B cell (primary cell): ENCODE data around the gene BCAR3. TPM values are rescaled to one million over a fixed set of nuclear protein-coding genes. Genes with fewer than 3 reads are reported as not detected.
A peak's percentile ranks its signal among the peaks of the same experiment; 100 is the strongest.

ENCODE experiments used
- ATAC-seq: fragments of 200-7000 bp; cut with Tn5 transposase; one replicate; pipeline ENCODE4 v1.10.0; 2021; ENCODE audit warnings: low read depth, mild to moderate bottlenecking, moderate number of reproducible peaks, moderate library complexity
- CTCF ChIA-PET: fragments of 350-600 bp; sonication (Branson Sonifier 250); formaldehyde crosslinking; loops from one replicate; lab custom pipeline; 2021; ENCODE audit warnings: antibody characterized with exemption, inconsistent platforms; lab: Charles Lee
- POLR2A ChIA-PET: fragments of 350-600 bp; sonication (Branson Sonifier 250); formaldehyde crosslinking; loops from one replicate; lab custom pipeline; 2021; ENCODE audit warnings: antibody characterized with exemption; lab: Charles Lee
- DNase-seq: peaks from one replicate; pipeline ENCODE4 v3.0.0; 2013
- H2AFZ ChIP-seq: 2 replicates; pipeline ENCODE4 v1.6.1; 2012; ENCODE audit warnings: mild to moderate bottlenecking, low read depth, low read length; ENCODE audit not compliant: insufficient read depth, poor library complexity, severe bottlenecking
- H3K27ac ChIP-seq, 2 donors: 1 replicate in 1 of 2; 2 replicates in 1 of 2; pipeline ENCODE4 v1.5.1; 2012 to 2013; ENCODE audit warnings: low read length in 2 of 2, mild to moderate bottlenecking in 2 of 2, moderate library complexity in 1 of 2
- H3K27me3 ChIP-seq, 4 experiments: fragments of 200-600 bp in 1 of 4; sonication (generic) in 1 of 4; replicated peaks in 1 of 4; 1 replicate in 2 of 4; 2 replicates in 2 of 4; pipeline versions ENCODE4 v1.6.1 to v1.7.0; 2013 to 2016; ENCODE audit warnings: low read length in 3 of 4, mild to moderate bottlenecking in 2 of 4, mixed read lengths in 1 of 4, moderate library complexity in 1 of 4; ENCODE audit not compliant: insufficient read depth in 4 of 4, control insufficient read depth in 3 of 4; ENCODE audit errors: control extremely low read depth in 1 of 4
- H3K36me3 ChIP-seq, 2 experiments: replicated peaks in 1 of 2; 1 replicate in 1 of 2; 2 replicates in 1 of 2; pipeline versions ENCODE4 v1.6.1 to v1.7.1; 2013; ENCODE audit warnings: low read length in 1 of 2; ENCODE audit not compliant: insufficient read depth in 2 of 2, control insufficient read depth in 1 of 2; ENCODE audit errors: control extremely low read depth in 1 of 2, extremely low read depth in 1 of 2
- H3K4me1 ChIP-seq, 2 donors: fragments of 200-600 bp in 1 of 2; sonication (generic) in 1 of 2; 1 replicate in 1 of 2; 2 replicates in 1 of 2; pipeline versions ENCODE4 v1.5.1 to v1.6.1; 2013 to 2017; ENCODE audit warnings: low read length in 2 of 2; ENCODE audit not compliant: control insufficient read depth in 2 of 2, insufficient read depth in 2 of 2
- H3K4me2 ChIP-seq: replicated peaks from 2 replicates; pipeline ENCODE3; 2012; ENCODE audit warnings: mild to moderate bottlenecking, low read depth, low read length; ENCODE audit not compliant: poor library complexity, severe bottlenecking
- H3K4me3 ChIP-seq, 5 experiments: fragments of 200-600 bp in 1 of 5; sonication (generic) in 1 of 5; 1 replicate in 3 of 5; 2 replicates in 2 of 5; pipeline versions ENCODE4 v1.5.1 to v1.7.0; 2011 to 2016; ENCODE audit warnings: low read length in 4 of 5, mild to moderate bottlenecking in 4 of 5, low read depth in 2 of 5, control low read depth in 1 of 5, moderate library complexity in 1 of 5; ENCODE audit not compliant: insufficient read depth in 1 of 5; ENCODE audit errors: control extremely low read depth in 1 of 5, extremely low read depth in 1 of 5
- H3K79me2 ChIP-seq: fragments of 200-600 bp; sonication (generic); one replicate; pipeline ENCODE4 v1.6.0; 2016; ENCODE audit warnings: low read length; ENCODE audit not compliant: control insufficient read depth, insufficient read depth
- H3K9ac ChIP-seq: fragments of 200-600 bp; sonication (generic); 2 replicates; pipeline ENCODE4 v1.6.1; 2017; ENCODE audit warnings: mild to moderate bottlenecking, low read length, moderate library complexity
- H3K9me3 ChIP-seq, 3 donors: one replicate each; pipeline versions ENCODE4 v1.6.1 to v1.7.1; 2013; ENCODE audit warnings: low read length in 2 of 3; ENCODE audit not compliant: control insufficient read depth in 2 of 3, insufficient read depth in 1 of 3; ENCODE audit errors: control extremely low read depth in 1 of 3
- H4K20me1 ChIP-seq: 2 replicates; pipeline ENCODE4 v1.6.0; 2012; ENCODE audit warnings: mild to moderate bottlenecking, low read length; ENCODE audit not compliant: insufficient read depth, control insufficient read depth, poor library complexity, severe bottlenecking
- H3K27ac Mint-ChIP-seq: one replicate; pipeline ENCODE4 v1.8.0; 2021; ENCODE audit warnings: mixed read lengths
- H3K27me3 Mint-ChIP-seq: one replicate; pipeline ENCODE4 v1.8.0; 2021; ENCODE audit warnings: mixed read lengths
- H3K4me1 Mint-ChIP-seq: one replicate; pipeline ENCODE4 v1.8.0; 2021; ENCODE audit warnings: mixed read lengths
- H3K4me3 Mint-ChIP-seq: one replicate; pipeline ENCODE4 v1.8.0; 2021; ENCODE audit warnings: mixed read lengths
- H3K9me3 Mint-ChIP-seq: one replicate; pipeline ENCODE4 v1.8.0; 2022; ENCODE audit warnings: mixed read lengths; ENCODE audit not compliant: insufficient read depth
- CTCF ChIP-seq: fragments of 200-600 bp; IDR thresholded peaks from one replicate; pipeline ENCODE4 v1.8.0; 2022; ENCODE audit warnings: antibody characterized with exemption, mild to moderate bottlenecking
- EZH2 ChIP-seq: IDR thresholded peaks from 2 replicates; pipeline ENCODE4 v1.6.1; 2012; ENCODE audit warnings: borderline replicate concordance, low read depth, mild to moderate bottlenecking, moderate library complexity, low read length; ENCODE audit not compliant: insufficient read depth, poor library complexity, severe bottlenecking
- WGBS: methylation state at CpG from one replicate; pipeline ENCODE4 v1.1.5; 2013; ENCODE audit warnings: missing lambda C conversion rate; ENCODE audit not compliant: insufficient coverage; 5-methylcytosine and 5-hydroxymethylcytosine counted together
- intact Hi-C: fragments of 100-400 bp; cut with micrococcal nuclease; formaldehyde crosslinking; loops from one replicate; pipeline ENCODE4 v1.10.0; 2022
- polyA plus RNA-seq: library from polyadenylated mRNA; depleted of rRNA; stranded (reverse); fragments of >200 nt; gene quantifications from 2 replicates; pipeline ENCODE4 v1.2.3, GENCODE V29; 2012
- total RNA-seq, 2 donors: library from RNA; stranded (reverse); fragments of 120-200 nt in 1 of 2; gene quantifications; 1 replicate in 1 of 2; 2 replicates in 1 of 2; pipeline versions ENCODE4 v1.2.3 to v1.2.4, GENCODE V29; 2013 to 2022

BCAR3 gene
- total and polyA plus RNA-seq, 2 donors (not counting 1 experiment from before 2014, with no cell fraction given): 6.7 to 13.0 TPM

- Histone ChIP-seq H2AFZ (no peak overlapping the region), H3K36me3 (no peaks in the 10 kb centered on the region), H3K4me3 (peak overlapping the region in 1 of 5 experiments; percentile 6), H3K27ac (peak overlapping the region in 1 of 2 donors; percentile 25), H3K4me1 (peaks cover 59 to 69% of the 10 kb centered on the region in 2 donors), H4K20me1 (no peaks in the 10 kb centered on the region), H3K9ac (no peak overlapping the region), H3K4me2 (peak overlapping the region; percentile 66), H3K9me3 (no peaks in the 10 kb centered on the region), H3K79me2 (no peaks in the 10 kb centered on the region), H3K27me3 (no peaks in the 10 kb centered on the region)
- TF ChIP-seq CTCF: no peak
- no peak for TF ChIP-seq EZH2
- DNase-seq (no peak), ATAC-seq (no peak)
- H3K27ac Mint-ChIP-seq: peak overlapping the region; percentile 29
- WGBS: 98% methylated on average over 6 of the region's 7 CpGs
- CTCF ChIA-PET: interaction anchor here (0.8 to 3.2 kb wide), 5 partner anchors 10 to 120 kb away, joined by 3 to 13 read pairs (median 7); partner anchors contain the start of gene BCAR3
- no peaks in the 10 kb centered on the region for H3K9me3 Mint-ChIP-seq
- H3K27me3 Mint-ChIP-seq: no peaks in the 10 kb centered on the region
- peaks cover 16% of the 10 kb centered on the region for H3K4me1 Mint-ChIP-seq
- intact Hi-C loops: loop anchor here (5.0 kb wide), 1 partner anchor 33 kb away; no protein-coding TSS in a partner anchor
- POLR2A ChIA-PET: interaction anchor here (2.2 kb wide), 1 partner anchor 9 kb away, joined by 9 read pairs; no protein-coding TSS in a partner anchor
- H3K4me3 Mint-ChIP-seq: peak overlapping the region; percentile 40
These were observed 12.4 kb upstream of the BCAR3 start for GRCh38 chr1:93694039-93694438.

GRCh38 chr1:93692983-93693591 is 11.4 kb upstream of the BCAR3 start:
- DNase-seq (peak; percentile 76), ATAC-seq (peak; percentile 77)
- Histone ChIP-seq H3K79me2 (no peaks in the 10 kb centered on the region), H3K4me1 (peaks cover 59 to 75% of the 10 kb centered on the region in 2 donors), H3K9ac (peak overlapping the region; percentile 16), H3K36me3 (no peaks in the 10 kb centered on the region), H3K27ac (peak overlapping the region; percentile 45 to 53), H4K20me1 (no peaks in the 10 kb centered on the region), H2AFZ (peak overlapping the region; percentile 43), H3K9me3 (no peaks in the 10 kb centered on the region), H3K4me3 (peak overlapping the region in 1 of 5 experiments; percentile 34), H3K4me2 (peak overlapping the region; percentile 66), H3K27me3 (no peaks in the 10 kb centered on the region)
- 49% methylated on average over 3 of the region's 7 CpGs for WGBS
- H3K4me1 Mint-ChIP-seq: peaks cover 18% of the 10 kb centered on the region
- H3K4me3 Mint-ChIP-seq: peak overlapping the region; percentile 69
- no peak for TF ChIP-seq CTCF
- no peak for TF ChIP-seq EZH2
- H3K27me3 Mint-ChIP-seq: no peaks in the 10 kb centered on the region
- POLR2A ChIA-PET: interaction anchor here (1.1 to 2.2 kb wide), 4 partner anchors 10 to 13 kb away, joined by 3 to 9 read pairs (median 4); partner anchors contain the start of gene BCAR3
- CTCF ChIA-PET: interaction anchor here (0.5 to 3.2 kb wide), 9 partner anchors 9 to 151 kb away, joined by 3 to 13 read pairs (median 4); partner anchors contain the start of gene BCAR3
- no peaks in the 10 kb centered on the region for H3K9me3 Mint-ChIP-seq
- intact Hi-C loops: loop anchor here (1.0 to 5.0 kb wide), 4 partner anchors 9 to 34 kb away; partner anchors contain the start of gene BCAR3
- peak overlapping the region; percentile 83 for H3K27ac Mint-ChIP-seq
